Type B pancreatic cell (in vitro differentiated cells): ENCODE results near the gene ARMH3. TPM values are rescaled to one million over a fixed set of nuclear protein-coding genes. Genes with fewer than 3 reads are reported as not detected.

Experiments
- DNase-seq: peaks from one replicate; pipeline ENCODE4 v3.0.0; 2021; ENCODE audit warnings: mixed read lengths; ENCODE audit not compliant: unreplicated experiment; ENCODE audit errors: extremely low spot score
- H3K27ac Mint-ChIP-seq: 2 replicates; pipeline ENCODE4 v1.8.0; 2021; ENCODE audit warnings: mild to moderate bottlenecking, mixed read lengths
- H3K27me3 Mint-ChIP-seq: 2 replicates; pipeline ENCODE4 v1.8.0; 2021; ENCODE audit warnings: mixed read lengths
- H3K36me3 Mint-ChIP-seq: 2 replicates; pipeline ENCODE4 v1.8.0; 2021; ENCODE audit warnings: mixed read lengths
- H3K4me1 Mint-ChIP-seq: one replicate; pipeline ENCODE4 v1.8.0; 2021; ENCODE audit warnings: mixed read lengths; ENCODE audit not compliant: unreplicated experiment
- H3K4me3 Mint-ChIP-seq: 2 replicates; pipeline ENCODE4 v1.8.0; 2021; ENCODE audit warnings: mild to moderate bottlenecking, mixed read lengths
- H3K9me3 Mint-ChIP-seq: 2 replicates; pipeline ENCODE4 v1.8.0; 2021; ENCODE audit warnings: mixed read lengths
- CTCF ChIP-seq: fragments of 200-600 bp; sonication (generic); conservative IDR thresholded peaks from 2 replicates; pipeline ENCODE4 v1.5.0; 2021; ENCODE audit warnings: antibody characterized with exemption, mild to moderate bottlenecking
- total RNA-seq: library from RNA; stranded (reverse); gene quantifications from 2 replicates; pipeline ENCODE4 v1.2.1, GENCODE V29; 2021; ENCODE audit warnings: low replicate concordance

Gene ARMH3
- total RNA-seq, 1 donor from 2014 or later = 22.2 TPM

GRCh38 chr10:101881036-101881774 is 174.8 kb downstream of the ARMH3 start:
- no peak for DNase-seq
- H3K9me3 Mint-ChIP-seq = no peaks in the 10 kb centered on the region
- no peaks in the 10 kb centered on the region for H3K36me3 Mint-ChIP-seq
- no peak for TF ChIP-seq CTCF
- H3K27ac Mint-ChIP-seq = no peak overlapping the region
- H3K27me3 Mint-ChIP-seq = no peaks in the 10 kb centered on the region
- H3K4me1 Mint-ChIP-seq = peaks cover 9% of the 10 kb centered on the region
- H3K4me3 Mint-ChIP-seq = no peak overlapping the region

DNA sequence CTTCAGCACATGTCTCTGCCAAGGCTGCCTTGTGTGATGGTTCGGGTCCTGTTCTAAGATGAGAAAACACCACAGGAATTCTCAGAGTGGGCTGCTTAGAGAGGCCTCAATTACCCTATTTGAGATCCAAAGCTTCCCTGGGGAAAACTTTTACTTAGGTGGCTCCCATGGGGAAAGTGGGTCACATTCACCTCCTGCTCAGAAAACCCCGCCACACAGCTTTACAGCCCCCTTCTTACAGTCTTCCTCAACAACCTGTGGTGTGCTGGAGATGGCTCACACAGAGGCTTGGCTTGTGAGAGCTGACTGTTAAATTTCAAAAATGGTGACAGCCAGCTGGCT is 175.8 kb downstream of the ARMH3 start:
- DNase-seq = no peak
- Mint-ChIP-seq H3K9me3 (no peaks in the 10 kb centered on the region), H3K4me1 (peaks cover 9% of the 10 kb centered on the region), H3K27ac (no peak overlapping the region), H3K36me3 (no peaks in the 10 kb centered on the region), H3K4me3 (no peak overlapping the region), H3K27me3 (no peaks in the 10 kb centered on the region)
- TF ChIP-seq CTCF = no peak

DNA sequence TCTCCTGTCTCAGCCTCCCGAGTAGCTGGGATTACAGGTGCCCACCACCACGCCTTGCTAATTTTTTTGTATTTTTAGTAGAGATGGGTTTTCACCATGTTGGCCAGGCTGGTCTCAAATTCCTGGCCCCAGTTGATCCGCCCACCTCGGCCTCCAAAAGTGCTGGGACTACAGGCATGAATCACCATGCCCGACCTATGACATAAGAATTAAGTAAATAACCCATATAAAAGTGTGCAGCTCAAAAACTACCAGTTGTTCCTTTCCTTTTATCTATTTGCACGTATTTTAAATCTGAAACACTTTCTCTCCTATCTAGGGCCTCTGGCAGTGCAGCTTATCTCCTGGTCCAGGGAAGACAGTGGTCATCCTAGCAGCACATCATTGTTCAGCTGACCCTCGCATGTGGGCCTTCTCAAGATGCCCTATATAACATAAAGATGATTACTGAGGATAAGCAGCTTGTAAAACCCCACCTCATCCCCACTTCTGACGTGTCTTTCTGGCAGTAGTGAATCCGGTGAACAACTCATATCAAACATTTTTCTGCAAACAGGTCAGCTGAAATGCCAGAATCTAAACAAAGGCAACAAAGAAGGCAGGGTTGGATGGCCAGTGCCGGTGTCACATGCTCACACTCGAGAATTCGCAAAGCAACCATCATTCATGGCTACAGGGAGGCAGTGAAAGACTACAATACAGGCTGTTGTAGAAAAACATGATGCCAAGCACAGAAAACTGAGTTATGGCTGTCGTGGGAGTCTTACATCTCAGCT is 176.3 kb downstream of the ARMH3 start:
- H3K4me1 Mint-ChIP-seq = peaks cover 9% of the 10 kb centered on the region
- H3K4me3 Mint-ChIP-seq = no peak overlapping the region
- H3K27ac Mint-ChIP-seq = no peak overlapping the region

DNA sequence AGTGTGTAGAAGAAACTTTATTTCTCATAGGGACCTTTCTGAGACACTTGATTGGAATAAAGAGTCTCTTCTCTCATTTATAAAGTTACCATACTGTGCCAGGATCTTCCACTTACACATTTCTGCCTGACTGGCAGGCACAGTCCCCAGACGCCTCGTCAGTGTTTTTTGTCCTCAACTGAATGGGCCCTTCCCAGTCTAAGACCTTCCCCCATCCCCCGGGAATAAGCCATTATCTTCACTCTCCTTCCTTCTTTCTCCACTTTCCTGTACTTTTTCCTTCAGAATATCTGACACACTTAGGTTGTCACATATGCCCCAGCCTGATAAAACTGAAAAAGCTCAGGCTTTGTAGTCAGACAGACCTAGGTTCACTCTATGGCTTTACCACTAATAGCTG is 177.1 kb downstream of the ARMH3 start:
- Mint-ChIP-seq H3K4me3 (no peak overlapping the region), H3K27ac (no peak overlapping the region), H3K36me3 (no peaks in the 10 kb centered on the region), H3K27me3 (no peaks in the 10 kb centered on the region), H3K4me1 (peaks cover 9% of the 10 kb centered on the region), H3K9me3 (no peaks in the 10 kb centered on the region)
- DNase-seq = no peak
- TF ChIP-seq CTCF = no peak

More for the DNA sequence above, 176.3 kb downstream of the ARMH3 start:
- DNase-seq = no peak
- no peak for TF ChIP-seq CTCF
- Mint-ChIP-seq H3K9me3 (no peaks in the 10 kb centered on the region), H3K27me3 (no peaks in the 10 kb centered on the region), H3K36me3 (no peaks in the 10 kb centered on the region)

DNA sequence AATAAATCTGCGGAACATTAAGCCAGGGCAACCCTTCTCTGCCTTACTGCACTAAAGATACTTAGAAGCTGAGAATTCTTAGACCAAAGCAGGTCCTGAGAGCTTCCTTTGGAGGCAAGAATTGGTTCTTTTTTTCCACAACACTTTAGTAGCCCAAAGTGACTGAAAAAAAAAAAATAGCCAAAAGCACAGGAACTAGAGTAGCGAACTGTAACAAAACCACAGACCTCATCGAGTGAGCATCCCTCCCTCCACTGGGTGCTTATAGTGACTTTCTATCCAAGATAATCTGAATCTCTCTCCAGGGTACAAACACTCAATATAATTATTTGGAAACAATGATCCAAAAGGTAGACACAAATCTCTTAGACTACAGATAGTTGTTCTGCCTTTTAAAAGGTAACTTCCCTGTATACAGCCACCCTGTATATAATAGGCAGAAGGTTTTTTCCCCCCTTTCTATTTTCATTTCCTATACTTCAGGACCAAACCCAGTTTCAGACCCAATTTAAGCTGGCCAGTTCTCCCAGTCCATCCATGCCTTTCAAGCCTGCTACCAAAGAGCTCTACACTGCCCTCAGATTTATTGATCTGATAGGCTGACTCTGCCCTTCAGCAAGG is 180.8 kb downstream of the ARMH3 start:
- Mint-ChIP-seq H3K4me3 (no peak overlapping the region), H3K4me1 (no peaks in the 10 kb centered on the region), H3K36me3 (no peaks in the 10 kb centered on the region), H3K27ac (no peak overlapping the region), H3K27me3 (no peaks in the 10 kb centered on the region), H3K9me3 (no peaks in the 10 kb centered on the region)
- no peak for TF ChIP-seq CTCF
- no peak for DNase-seq
